ENCODE data around the gene ACAD9.
"Not testable (repeated sequence)": the region's sequence is repeated elsewhere in the genome, so short reads cannot be mapped to it uniquely, and the experiment has no call there.

ACAD9 gene

DNA sequence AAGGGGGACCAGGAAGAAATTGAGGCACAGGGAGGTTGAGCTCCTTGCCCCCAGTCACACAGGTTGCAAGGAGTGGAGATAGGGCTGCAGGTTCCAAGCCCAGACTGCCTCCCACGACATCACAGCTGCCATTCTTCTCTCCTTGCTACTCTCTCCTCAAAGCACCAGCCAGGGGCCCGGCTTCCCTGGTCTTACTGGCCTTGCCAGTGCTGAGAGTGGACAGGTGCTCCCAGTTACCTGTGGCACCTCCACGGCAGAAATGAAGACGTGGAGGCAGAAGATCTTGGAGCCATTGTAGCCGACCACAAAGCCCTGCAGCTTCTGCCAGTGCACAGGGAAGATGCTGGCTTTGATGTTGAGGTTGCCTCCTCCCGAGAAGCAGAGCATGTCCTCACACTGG, 17.9 kb upstream of the ACAD9 start:
- no peak for DNase-seq (ENCODE audit: low spot score)

DNA sequence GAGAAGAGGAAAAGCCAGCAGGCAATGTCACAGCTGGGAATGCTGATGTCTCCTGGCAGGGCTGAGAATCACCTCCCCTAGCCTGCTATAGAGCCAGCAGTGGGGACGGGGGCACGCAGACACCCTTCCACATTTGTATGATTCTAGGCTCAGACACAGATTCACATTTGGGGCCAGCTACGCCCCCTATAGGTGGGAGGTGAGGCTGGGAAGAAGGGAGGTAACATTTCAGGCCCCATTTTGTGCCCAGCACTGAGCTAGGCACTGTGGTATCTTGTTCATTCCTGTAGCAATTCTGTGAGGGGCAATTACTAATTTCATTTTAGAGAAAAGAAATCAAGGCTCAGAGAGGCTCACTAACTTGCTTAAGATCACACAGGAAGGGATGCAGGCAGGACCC, 15.9 kb upstream of the ACAD9 start:
- no peak for DNase-seq (ENCODE audit: low spot score)

DNA sequence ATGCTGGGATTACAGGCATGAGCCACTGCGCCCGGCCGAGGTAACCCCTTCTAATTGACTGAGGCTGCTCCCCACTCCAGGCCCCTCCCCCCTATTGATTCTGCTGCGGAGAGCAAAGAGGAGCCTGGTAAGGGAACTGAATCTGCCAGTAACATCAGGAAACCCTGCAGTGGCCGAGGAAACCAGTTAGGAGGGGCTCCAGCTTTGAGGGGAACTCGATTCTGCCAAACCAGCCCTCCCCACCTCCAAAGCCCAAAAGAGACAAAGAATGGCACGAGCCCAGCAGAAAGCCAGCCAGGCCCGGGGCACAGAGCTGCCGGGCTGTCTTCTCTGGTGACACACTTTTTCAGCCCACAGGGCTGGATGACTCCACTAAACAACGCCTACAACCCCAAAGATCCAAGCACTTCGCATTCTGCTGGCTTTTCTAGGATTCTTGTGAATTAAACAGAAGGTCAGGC, 15.0 kb upstream of the ACAD9 start:
- no peak for DNase-seq (ENCODE audit: low spot score)

DNA sequence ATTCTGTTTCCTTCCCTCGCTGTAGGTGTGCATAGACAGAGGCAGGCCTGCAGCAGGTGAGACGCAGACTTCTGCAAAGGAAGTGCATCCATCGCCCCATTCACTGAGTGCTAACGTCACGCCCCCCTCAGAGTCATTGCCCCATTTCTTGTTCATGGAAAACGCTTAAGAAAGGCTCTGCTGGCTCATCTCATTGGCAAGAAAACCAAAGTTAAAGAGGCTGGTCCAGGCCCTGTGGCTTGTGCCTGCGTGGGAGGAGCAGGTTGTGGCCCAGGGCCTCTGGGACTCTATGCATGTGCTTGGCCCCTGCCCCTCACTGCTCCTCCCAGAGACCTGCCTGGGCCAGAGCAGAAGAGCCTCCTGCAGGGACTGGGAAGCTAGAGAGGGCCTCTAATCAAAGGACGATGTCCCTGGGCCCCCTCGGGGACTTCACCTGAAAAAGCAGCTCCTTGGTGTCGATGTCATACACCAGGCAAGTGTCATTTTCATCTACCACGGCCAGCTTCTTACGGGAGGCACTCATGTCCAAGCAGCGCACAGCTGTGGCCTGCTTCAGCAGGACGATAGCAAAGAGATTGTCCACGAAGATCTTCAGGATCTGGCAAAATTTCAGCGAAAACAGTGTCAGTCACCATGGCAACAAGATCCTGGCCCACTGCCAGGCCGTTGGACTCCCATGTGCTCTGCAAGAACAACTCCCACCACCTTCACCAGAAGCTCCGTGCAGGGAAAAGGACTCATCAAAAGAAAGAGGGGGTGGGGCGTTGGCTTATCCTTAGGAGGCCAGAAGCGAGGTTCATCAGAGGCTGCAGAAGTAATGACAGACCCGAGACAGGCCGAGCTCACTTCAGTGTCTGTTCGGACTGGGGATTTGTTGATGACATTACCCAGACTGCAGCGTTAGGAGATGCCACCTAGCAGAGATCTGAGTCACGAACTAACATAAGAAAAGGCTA, 14.3 kb upstream of the ACAD9 start:
- not testable (repeated sequence) for DNase-seq (ENCODE audit: low spot score)

DNA sequence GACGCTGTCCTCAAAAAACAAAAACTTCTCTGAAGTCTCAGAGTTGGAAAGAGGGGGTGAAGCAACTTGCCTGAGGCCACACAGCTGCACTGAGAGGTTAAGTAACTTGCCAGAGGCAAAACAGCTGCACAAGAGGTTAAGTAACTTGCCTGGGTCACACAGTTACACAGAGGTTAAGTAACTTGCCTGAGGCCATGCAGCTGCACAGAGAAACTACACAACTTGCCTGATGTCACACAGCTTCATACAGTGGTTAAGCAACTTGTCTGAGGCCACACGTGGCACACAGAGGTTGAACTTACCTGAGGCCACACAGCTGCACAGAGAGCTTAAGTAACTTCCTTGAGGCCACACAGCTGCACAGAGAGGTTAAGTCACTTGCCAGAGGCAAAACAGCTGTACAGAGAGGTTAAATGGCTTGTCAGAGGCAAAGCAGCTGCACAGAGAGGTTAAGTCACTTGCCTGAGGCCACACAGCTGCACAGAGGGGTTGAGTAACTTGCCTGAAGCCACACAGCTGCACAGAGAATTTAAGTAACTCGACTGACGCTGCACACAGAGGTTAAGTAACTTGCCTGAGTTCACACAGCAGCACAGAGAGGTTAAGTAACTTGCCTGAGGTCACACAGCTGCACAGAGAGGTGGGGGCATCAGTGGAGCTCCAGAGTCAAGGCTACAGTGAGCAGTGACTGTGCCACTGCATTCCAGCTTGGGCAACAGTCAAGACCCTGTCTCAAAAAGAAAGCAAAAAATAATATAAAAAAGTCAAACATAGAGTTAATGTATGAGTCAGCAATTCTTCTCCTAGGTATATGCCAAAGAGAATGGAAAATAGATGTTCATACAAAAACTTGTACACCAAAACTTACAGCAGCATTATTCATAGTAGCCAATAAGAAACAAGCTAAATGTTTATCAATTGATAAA, 12.0 kb upstream of the ACAD9 start:
- no peak for DNase-seq (ENCODE audit: low spot score)

DNA sequence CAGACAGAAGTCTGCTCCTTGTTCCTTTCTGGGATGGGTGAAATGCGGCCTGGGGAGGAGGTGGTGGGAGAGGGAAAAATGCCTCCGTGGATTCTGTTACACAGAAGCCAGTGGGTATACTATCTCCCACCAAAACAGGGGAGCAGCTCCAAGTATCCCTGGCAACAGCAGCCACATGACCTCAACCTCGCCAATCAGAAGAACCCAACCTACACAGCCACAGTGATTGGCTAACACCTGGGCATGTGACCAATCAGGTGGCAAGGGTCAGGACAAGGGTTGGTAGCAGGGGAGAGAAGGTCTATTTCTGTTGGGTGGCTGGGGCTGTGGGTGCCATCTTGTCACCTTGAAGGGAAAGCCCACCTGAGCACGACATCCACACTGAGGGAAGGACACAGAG, 9.1 kb upstream of the ACAD9 start:
- no peak for DNase-seq (ENCODE audit: low spot score)

DNA sequence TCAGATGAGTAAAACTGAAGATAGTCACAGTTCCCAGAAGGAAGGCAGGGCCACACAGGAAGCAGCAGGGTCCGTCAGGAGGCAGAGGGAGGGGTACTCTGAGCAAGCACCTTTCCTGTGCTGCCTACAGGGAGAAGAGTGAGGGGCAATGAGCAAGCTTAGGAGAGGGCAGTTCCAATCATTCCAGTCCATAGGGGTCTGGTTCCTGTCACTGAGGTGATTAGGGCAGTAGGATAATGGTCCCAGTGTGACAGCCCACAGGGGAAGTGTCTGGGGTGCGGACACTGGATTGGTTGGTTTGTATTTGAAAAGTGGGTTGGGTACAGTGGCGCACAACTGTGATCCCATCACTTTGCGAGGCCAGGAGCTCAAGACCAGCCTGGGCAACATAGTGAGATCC, 7.1 kb upstream of the ACAD9 start:
- DNase-seq (ENCODE audit: low spot score): no peak

DNA sequence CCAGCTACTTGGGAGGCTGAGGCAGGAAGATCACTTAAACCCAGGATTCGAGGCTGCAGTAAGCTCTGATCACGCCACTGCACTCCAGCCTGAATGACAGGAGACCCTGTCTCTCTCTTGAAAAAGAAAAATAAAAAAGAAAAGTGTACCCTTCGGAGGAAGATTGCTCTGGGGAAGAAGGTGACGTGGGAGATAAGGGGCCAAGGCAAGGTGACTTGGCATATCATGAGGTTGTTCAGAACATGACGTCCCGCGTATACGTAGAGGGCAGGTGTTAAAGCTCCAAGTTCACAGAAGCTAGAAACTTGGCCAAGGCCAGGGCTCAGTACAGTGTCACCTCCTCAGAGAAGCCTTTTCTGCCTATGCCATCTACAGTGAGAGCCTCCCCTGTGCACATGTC, 6.7 kb upstream of the ACAD9 start:
- no peak for DNase-seq (ENCODE audit: low spot score)

DNA sequence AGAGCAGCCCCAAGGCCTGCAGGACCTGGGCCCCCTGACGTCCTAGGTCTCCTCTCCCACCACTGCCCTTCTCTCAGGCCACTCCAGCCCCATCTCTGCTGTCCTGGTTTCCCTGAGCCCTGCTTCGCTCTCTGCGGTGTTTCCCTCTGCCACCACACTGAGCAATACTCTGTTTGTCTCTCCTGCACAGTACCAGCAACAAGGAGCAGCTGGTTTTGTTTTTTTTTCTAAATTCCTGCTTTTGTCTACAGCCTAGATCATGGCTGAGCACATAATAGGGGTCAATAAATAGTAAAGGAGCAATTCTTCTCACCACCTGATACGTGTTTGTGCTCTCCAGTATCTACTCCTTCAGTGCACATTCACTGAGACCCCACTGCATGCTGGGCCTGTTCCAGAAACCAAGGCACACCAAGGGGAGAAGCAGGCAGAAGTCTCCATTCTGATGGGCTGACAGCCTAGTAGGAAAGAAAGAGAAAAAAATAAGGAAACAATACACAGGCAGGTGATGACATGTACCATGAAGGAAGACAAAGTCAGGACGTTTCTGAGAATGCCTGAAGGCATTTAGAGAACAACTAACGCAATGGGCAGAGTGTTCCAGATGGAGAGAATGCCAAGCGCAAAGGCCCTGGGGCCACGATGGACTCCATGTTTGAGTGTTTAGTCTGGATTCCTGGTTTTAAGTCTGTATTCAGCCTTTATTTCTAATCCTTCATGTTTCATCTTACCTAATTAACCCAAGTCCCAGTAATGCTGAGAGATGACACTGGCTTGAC, 6.0 kb upstream of the ACAD9 start:
- DNase-seq (ENCODE audit: low spot score): no peak

DNA sequence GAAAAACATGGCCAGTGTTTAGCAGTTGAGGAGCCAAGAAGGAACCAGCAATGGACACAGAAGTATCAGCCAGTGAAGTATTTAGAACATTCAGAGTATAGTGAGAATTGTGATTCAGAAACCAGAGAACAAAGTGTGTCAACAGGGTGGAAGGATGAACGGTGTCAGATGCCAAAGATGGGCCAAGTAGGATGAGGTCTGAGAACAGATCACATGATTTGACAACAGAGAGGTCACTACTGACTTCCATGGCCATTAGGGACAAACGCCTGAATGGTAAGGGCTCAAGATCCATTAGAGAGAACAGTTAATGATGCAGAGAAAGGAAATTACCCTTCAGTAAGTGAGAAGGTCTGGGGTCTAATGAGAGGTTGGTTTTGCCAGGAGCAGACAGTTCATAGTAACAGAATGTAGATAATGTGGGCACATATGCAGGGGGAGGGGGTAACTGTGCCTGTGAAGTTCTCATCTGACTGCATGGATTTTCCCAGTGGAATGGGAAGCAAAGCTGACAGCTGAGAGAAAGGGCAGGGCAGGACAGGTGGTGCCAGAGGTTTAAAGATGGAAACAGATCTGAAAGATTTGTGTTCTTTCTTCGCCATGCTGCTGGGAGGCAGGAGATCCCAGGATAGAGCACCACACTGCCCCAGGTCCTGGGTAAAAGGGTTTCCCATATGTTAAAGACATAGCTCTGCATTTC, 4.8 kb upstream of the ACAD9 start:
- no peak for DNase-seq (ENCODE audit: low spot score)

DNA sequence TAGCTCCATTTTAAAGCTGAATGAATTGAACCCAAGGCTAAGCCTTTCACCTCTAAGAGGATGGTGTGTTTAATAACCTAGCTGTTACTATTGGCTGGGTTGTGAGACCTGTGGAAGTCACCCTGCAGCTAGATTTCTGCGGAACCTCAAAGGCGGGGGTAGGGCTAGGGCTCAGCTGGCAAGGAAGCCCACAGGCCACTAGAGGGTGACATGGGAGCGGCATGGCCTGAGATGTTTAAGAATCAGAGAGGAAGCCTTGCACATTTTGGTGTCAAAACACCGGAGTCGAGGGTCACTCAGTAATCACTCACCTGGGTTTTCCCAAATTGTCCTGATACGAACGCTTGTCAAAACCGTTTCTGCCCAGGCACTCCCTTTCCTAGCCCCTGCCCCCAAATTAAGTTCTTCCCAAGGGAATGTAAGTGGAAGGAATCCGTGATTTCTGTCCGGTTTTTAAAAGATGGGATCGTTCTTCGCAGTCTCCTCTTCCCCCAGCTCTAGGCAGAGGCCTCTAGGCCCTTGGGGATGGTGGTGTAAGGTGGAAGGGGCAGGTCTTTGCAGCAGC, 3.8 kb upstream of the ACAD9 start:
- no peak for DNase-seq (ENCODE audit: low spot score)

DNA sequence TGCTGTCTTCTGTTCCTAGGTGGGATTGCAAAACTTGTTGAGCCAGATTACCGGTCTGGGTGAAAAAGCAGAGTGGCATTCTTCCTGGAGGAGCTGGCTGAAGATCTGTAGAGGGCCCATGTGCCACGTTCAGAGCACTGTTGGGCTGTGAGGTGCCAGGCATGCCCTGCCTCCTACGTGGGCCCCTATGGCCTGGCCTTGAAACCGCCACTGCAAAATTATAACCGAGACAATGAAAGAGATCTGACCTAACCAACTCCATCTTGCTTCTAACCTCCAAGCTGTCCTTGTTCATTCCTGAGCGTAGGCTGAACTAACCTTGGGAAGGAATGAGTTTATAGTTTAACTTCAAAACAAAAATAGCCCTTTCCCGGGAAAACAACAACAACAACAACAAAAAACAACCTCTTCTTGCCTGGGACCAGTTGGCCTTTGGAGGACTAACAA, 1.4 kb upstream of the ACAD9 start:
- no peak for DNase-seq (ENCODE audit: low spot score)

DNA sequence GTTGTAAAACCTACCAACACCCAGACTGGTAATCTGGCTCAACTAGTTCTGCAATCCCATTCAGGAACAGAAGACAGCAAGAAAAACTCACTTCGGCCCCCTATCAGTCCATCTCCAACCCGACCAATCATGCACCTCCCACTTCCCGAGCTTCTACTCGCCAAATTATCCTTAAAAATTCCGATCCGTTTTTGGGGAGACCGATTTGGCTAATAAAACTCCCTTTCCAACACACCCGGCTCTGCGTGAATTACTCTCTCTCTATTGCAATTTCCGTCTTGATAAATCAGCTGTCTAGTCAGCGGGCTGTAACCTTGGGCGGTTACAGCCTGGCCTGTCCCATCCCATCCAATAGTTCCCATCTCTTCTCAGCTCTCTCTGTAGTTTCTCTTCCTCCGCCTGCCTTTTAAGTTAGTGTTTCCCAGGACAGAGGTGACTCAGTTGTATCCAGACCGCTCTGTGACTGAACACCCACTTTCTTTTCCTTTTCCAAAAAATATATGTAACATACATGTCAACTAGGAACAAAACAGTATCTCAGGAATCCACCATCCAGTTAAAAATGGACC, 780 bp upstream of the ACAD9 start:
- DNase-seq (ENCODE audit: low spot score): peak; percentile 79

DNA sequence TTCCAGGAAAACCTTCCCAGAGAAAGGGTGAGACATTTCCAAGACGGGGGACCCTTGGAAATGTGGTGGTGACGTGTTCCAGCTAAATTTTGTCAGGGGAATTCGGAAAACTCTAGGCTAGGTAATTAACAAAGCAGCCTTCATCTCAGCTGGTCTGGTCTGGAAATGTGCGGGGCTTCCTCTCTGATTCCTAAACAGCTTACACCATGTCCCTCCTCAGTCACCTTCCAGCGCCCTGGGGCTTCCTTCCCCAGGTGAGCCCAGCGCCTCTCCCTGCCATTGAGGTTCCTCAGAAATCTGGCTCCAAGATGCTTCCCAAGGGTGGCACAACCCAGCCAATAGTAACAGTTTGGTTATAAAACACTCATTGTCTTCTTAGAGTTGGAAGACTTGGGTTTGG, 571 bp downstream of the ACAD9 start:
- no peak for DNase-seq (ENCODE audit: low spot score)

DNA sequence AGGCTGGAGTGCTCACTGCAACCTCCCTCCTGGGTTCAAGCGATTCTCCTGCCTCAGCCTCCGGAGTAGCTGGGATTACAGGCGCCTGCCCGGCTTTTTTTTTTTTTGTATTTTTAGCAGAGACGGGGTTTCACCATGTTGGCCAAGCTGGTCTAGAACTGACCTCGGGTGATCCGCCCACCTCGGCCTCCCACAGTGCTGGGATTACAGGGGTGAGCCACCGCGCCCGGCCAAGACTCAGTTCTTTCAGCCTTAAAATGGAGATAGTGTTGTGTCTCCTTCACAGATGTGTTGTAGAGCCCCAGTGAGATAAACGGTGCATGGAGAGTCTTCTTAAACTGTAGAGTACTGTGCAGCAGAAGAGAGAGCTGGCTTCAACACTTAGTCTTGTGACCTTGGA, 1.0 kb downstream of the ACAD9 start:
- DNase-seq (ENCODE audit: low spot score): not testable (repeated sequence)

DNA sequence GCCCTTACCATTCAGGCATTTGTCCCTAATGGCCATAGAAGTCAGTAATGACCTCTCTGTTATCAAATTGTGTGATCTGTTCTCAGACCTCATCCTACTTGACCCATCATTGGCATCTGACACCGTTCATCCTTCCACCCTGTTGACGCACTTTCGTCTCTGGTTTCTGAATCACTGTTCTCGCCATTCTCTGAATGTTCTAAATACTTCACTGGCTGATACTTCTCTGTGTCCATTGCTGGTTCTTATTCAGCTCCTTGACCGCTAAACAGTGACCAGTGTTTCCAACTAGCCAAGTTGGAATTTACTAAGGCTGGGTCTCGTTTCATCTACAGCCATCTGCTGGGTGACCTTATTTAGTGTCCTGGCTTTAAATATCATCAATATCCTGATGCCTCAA, 2.2 kb downstream of the ACAD9 start:
- no peak for DNase-seq (ENCODE audit: low spot score)

DNA sequence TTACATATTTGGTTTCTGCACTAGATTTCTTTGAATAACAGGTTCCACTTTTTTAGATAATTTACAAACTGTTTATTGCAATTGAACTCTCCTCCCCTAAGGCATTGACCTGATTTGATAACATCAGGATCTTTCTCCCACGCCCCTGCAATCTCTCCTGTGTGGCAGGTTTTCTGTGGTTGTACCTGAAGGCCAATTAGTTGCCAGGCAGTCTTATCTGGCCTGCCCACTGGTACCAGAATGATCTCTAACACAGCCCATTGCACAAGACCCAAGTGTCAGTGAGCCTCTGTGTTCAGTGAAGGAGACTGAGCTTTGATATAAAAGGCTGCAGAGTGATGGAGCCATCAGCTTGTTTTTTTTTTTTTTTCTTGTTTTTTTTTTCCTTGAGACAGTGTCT, 3.3 kb downstream of the ACAD9 start:
- DNase-seq (ENCODE audit: low spot score): no peak

DNA sequence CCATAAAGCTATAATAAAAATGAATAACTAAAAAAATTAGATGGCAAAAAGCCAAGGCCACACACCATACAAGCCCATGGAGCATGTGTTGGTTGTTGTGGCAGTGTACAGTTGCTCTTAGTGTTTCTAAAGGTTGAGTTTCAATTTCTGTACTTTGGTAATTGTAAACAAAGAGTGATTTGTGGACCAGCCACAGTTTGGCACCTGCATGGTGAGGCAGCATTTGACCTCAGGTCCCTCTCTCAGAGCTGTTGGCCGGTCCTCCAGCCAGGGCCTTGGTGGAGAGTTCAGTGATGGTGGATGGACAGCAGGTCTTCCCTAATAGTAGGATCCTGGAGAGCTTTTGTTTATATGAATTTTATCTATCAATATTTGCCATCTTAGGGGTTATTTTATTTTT, 5.6 kb downstream of the ACAD9 start:
- DNase-seq (ENCODE audit: low spot score): no peak

DNA sequence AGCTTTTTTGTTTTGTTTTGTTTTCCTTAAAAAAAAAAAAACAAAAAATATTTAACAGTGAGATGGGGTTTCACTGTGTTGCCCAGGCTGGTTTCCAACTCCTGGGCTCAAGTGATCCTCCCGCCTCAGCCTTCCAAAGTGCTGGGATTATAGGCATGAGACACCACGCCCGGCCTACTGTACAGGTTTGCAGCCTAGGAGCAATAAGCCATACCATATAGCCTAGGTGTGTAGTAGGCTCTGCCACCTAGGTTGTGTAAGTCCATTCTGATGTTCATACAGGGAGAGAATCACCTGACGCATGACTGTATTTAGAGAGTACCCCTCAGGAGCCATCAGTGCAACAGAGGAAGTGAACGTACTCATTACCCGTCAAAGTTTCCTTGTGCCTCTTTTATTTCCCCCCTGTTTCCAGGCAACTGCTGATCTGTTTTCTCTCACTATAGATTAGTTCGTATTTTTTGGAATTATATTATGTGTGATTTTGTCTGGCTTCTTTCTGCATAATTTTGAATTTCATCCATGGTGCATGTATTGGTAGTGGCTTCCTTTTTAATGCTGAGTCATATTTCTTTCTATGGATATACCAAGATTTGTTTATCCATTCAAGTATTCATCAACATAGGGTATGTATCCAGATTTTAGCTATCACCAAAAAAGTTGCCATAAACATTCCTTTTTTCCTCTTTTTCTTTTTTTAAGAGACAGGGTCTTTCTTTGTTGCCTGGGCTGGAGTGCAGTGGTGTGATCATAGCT, 9.9 kb downstream of the ACAD9 start:
- no peak for DNase-seq (ENCODE audit: low spot score)

Data from SW480 (cell line).